Ishikawa (cell line): Measurements from ENCODE around the gene COL23A1.

ENCODE experiments used
- CEBPB ChIP-seq: IDR thresholded peaks from 2 replicates; pipeline ENCODE4 v1.6.1; 2012
- CREB1 ChIP-seq: IDR thresholded peaks from 2 replicates; pipeline ENCODE4 v1.6.1; 2012; ENCODE audit warnings: low read depth
- EGR1 ChIP-seq: IDR thresholded peaks from 2 replicates; pipeline ENCODE4 v1.6.1; 2012
- EP300 ChIP-seq: IDR thresholded peaks from 2 replicates; pipeline ENCODE4 v1.6.1; 2012; ENCODE audit warnings: borderline replicate concordance
- FOXM1 ChIP-seq: IDR thresholded peaks from 2 replicates; pipeline ENCODE4 v1.6.1; 2012; ENCODE audit warnings: low read depth, borderline replicate concordance
- MAX ChIP-seq: IDR thresholded peaks from 2 replicates; pipeline ENCODE4 v1.6.1; 2012
- NFIC ChIP-seq: IDR thresholded peaks from 2 replicates; pipeline ENCODE4 v1.6.1; 2012
- RAD21 ChIP-seq: IDR thresholded peaks from 2 replicates; pipeline ENCODE4 v1.6.1; 2012; ENCODE audit warnings: low read depth
- REST ChIP-seq: IDR thresholded peaks from 2 replicates; pipeline ENCODE4 v1.6.1; 2012; ENCODE audit warnings: low read depth, mild to moderate bottlenecking
- TAF1 ChIP-seq: IDR thresholded peaks from 2 replicates; pipeline ENCODE4 v1.6.1; 2012; ENCODE audit warnings: low read depth, mild to moderate bottlenecking
- TCF12 ChIP-seq: IDR thresholded peaks from 2 replicates; pipeline ENCODE4 v1.6.1; 2012; ENCODE audit warnings: low read depth
- TEAD4 ChIP-seq: IDR thresholded peaks from 2 replicates; pipeline ENCODE4 v1.6.1; 2012
- YY1 ChIP-seq: IDR thresholded peaks from 2 replicates; pipeline ENCODE4 v1.6.1; 2012; ENCODE audit warnings: low read depth
- ZBTB7A ChIP-seq: IDR thresholded peaks from 2 replicates; pipeline ENCODE4 v1.6.1; 2012; ENCODE audit warnings: low read depth
- TF ChIP-seq, protein P1 (sequence below): IDR thresholded peaks from 2 replicates; pipeline ENCODE4 v1.6.1; 2012

The COL23A1 gene

GRCh38 chr5:178363501-178364325 lies 226.5 kb downstream of the COL23A1 start:
- TF ChIP-seq EGR1 (no peak), NFIC (no peak), RAD21 (no peak), ZBTB7A (no peak), TCF12 (no peak), YY1 (no peak), CREB1 (no peak), FOXM1 (no peak), CEBPB (no peak), REST (no peak), TAF1 (no peak), MAX (no peak), EP300 (no peak)

DNA sequence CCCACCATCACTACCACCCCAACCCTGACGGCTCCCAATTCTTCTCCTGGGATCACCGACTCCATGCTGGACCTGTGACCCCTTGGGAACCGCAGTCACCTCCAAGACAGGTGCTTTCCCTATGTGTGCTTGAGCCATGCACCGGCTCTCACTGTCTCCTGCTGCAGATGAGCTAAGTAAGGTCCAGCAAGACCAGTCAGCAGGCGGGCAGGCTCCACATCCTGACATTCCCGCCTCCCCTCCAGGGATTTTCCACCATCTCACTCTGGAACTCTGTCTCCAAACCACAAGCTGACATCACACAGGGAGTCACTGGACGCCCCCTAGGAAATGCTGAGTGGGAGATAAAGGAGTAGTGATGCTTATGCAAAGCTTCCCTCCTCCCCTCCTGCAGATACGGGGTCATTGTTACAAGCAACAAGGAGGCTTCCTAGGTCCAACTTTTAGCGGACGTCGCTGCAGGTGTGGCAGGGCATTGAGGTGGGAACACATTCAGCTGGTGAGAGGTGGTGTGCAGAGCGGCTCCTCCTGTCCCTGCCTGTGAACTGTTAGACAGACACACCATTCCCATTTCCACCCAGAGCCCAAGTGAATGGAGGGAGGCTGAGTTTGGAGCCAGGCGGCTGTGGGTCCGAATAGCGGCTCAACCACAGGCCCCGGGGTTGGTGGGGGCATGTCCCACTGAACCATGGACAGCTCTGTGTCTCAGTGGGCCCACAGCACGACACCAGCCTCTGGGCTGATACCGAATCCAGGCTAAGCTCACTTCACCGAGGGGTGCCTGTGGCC lies 228.3 kb downstream of the COL23A1 start:
- no peak for TF ChIP-seq FOXM1
- TF ChIP-seq ZBTB7A, result no peak
- TF ChIP-seq CREB1, result no peak
- no peak for TF ChIP-seq CEBPB
- TF ChIP-seq YY1, result no peak

DNA sequence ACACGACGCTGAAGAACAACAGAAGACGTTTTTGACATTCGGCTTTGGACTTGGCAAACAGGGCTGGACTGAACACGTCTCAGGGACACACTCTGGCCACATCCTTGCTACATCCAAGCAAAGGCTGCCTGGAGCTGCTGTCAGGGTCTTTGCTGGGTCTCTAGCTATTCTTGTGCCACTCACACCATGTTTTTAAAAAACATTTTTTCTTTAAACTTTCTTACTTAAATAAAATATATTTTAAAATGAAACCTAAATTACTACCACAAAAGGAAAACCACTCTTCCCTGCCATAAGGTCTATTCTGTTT lies 229.3 kb downstream of the COL23A1 start:
- no peak for TF ChIP-seq EGR1
- TF ChIP-seq REST, result no peak
- no peak for TF ChIP-seq TAF1
- no peak for TF ChIP-seq CREB1
- no peak for TF ChIP-seq NFIC
- no peak for TF ChIP-seq CEBPB
- TF ChIP-seq TCF12, result no peak
- no peak for TF ChIP-seq FOXM1
- no peak for TF ChIP-seq YY1
- no peak for TF ChIP-seq RAD21
- TF ChIP-seq ZBTB7A, result no peak
- TF ChIP-seq EP300, result no peak
- TF ChIP-seq MAX, result no peak
- TF ChIP-seq, protein P1, sequence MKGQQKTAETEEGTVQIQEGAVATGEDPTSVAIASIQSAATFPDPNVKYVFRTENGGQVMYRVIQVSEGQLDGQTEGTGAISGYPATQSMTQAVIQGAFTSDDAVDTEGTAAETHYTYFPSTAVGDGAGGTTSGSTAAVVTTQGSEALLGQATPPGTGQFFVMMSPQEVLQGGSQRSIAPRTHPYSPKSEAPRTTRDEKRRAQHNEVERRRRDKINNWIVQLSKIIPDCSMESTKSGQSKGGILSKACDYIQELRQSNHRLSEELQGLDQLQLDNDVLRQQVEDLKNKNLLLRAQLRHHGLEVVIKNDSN, result no peak
- TF ChIP-seq TEAD4, result no peak

DNA sequence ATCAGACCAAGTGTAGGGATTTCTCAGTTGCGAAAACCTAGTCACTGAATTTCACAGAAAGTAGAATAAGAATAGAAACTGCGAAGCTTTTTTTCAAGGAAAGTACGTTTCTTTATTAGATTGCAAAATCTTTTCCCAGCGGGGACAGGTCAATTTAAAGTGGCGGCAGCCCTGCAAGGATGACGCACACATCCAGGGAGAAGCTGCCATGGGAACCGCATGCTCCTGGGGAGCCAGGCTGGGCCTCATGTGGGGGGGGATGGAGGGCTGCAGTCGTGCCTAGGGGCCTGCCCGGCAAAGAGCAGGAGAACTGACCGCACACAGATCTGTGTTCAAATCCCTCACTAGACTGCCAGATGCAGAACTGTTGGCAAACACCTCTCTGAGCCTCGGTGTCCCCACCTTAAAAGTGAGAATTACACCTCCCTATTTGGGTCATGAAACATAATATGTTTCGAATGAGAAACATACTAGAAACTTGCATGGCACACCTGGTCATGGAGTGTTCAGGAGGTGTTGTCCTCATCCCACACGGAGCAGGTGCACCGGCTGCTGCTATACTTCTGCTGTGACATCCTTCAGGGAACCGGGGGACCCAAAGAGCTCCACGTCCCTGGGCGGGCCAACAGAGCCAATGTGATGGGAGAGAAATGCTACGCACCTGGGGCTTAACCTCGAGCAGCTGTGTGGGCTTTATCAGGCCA lies 229.8 kb downstream of the COL23A1 start:
- TF ChIP-seq EP300 (no peak), YY1 (no peak), TCF12 (no peak)

GRCh38 chr5:178359738-178360137 lies 230.5 kb downstream of the COL23A1 start:
- TF ChIP-seq EP300 (no peak), CREB1 (no peak), TAF1 (no peak), YY1 (no peak), ZBTB7A (no peak), NFIC (no peak), MAX (no peak), CEBPB (no peak), EGR1 (no peak)

- TF ChIP-seq EGR1 (no peak), TCF12 (no peak)
- TF ChIP-seq, protein P1, result no peak
Observed at GRCh38 chr5:178357678-178358077, 232.5 kb downstream of the COL23A1 start.
